Suprapubic skin (tissue), 3 donors: Measurements from ENCODE around the gene ZFYVE28.

Experiments used
- POLR2A ChIP-seq, 2 donors: fragments of 450-650 bp; IDR thresholded peaks; one replicate each; pipeline ENCODE4 v1.6.1; 2017; ENCODE audit warnings: antibody characterized with exemption in 2 of 2, mild to moderate bottlenecking in 2 of 2, moderate library complexity in 2 of 2
- TF ChIP-seq, protein P1 (sequence below), 2 donors: fragments of 200-600 bp in 1 of 2; fragments of 450-650 bp in 1 of 2; sonication (generic) in 1 of 2; IDR thresholded peaks; one replicate each; pipeline ENCODE4 v1.5.1; 2016 to 2019; ENCODE audit warnings: antibody characterized with exemption in 2 of 2, mild to moderate bottlenecking in 1 of 2, moderate library complexity in 1 of 2

DNA sequence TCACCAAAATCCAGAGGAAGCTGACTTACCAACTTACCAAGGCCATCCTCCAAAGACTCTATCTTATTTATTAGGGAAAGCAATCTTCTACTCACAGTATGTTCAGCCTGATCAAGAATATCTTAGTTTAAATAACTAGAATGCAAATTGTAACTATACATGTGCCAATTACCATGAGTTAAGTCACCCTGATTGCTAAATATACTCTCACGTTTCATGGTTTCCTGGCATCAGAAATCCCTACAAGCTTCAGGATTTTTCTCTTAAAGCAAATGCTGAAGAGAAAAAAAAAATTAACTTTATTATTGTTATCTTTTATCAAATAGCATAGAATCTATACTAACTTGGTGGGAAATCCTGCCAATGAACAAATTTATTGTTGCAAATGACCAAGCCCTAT, 93.6 kb downstream of the ZFYVE28 start:
- TF ChIP-seq POLR2A (IDR thresholded peaks at IDR 0.05), result no peak
- TF ChIP-seq, protein P1, sequence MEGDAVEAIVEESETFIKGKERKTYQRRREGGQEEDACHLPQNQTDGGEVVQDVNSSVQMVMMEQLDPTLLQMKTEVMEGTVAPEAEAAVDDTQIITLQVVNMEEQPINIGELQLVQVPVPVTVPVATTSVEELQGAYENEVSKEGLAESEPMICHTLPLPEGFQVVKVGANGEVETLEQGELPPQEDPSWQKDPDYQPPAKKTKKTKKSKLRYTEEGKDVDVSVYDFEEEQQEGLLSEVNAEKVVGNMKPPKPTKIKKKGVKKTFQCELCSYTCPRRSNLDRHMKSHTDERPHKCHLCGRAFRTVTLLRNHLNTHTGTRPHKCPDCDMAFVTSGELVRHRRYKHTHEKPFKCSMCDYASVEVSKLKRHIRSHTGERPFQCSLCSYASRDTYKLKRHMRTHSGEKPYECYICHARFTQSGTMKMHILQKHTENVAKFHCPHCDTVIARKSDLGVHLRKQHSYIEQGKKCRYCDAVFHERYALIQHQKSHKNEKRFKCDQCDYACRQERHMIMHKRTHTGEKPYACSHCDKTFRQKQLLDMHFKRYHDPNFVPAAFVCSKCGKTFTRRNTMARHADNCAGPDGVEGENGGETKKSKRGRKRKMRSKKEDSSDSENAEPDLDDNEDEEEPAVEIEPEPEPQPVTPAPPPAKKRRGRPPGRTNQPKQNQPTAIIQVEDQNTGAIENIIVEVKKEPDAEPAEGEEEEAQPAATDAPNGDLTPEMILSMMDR (IDR thresholded peaks at IDR 0.05), result no peak
